GM06990 (cell line): Measurements from ENCODE around the gene A2M.

Experiments
- DNase-seq: peaks from one replicate; pipeline ENCODE4 v3.0.0-alpha.2; 2011; ENCODE audit not compliant: insufficient read length; ENCODE audit errors: extremely low read depth
- H3K27me3 ChIP-seq: replicated peaks from 2 replicates; pipeline ENCODE4 v1.6.0; 2011; ENCODE audit warnings: low read length; ENCODE audit not compliant: control insufficient read depth, insufficient read depth
- H3K36me3 ChIP-seq: 2 replicates; pipeline ENCODE4 v1.5.1; 2011; ENCODE audit warnings: low read length; ENCODE audit not compliant: control insufficient read depth, insufficient read depth
- H3K4me3 ChIP-seq: replicated peaks from 2 replicates; pipeline ENCODE4 v1.5.1; 2011; ENCODE audit warnings: low read depth, mild to moderate bottlenecking, control low read depth, low read length
- CTCF ChIP-seq: IDR thresholded peaks from 2 replicates; pipeline ENCODE4 v1.5.1; 2011; ENCODE audit warnings: low read length, control low read depth, mild to moderate bottlenecking, inconsistent platforms; ENCODE audit not compliant: insufficient read depth, poor library complexity, severe bottlenecking

A2M gene

DNA sequence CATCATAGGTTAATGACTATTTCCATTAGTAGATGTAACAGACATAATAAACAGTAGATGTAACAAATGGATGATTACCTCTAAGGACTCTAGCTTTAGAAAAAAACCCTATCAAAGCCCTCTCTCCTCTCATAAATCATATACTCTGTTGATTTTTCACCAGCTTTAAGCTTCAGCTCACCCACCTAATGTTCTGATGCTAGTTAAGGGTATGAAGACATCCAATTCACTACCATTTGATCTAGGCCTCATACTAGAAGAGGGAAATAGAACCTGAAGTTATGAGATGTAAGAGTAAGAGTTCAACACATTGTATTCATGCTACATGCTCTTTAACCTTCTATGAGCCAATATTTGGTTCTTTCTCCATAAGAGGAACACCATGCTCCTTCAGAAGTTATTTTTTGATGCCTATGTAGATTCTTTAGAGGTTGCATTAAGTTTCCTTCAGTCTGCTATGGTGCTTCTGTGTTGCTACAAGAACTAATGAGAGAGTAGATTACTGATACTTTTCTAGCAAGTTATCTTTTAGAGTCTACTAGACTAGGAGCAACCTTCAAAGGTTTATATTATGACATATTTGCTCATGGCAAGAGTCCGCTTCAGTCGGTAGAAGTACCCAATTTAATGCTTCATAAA is 16.0 kb downstream of the A2M start:
- no peak overlapping the region for H3K4me3 ChIP-seq
- TF ChIP-seq CTCF = no peak
- no peaks in the 10 kb centered on the region for H3K36me3 ChIP-seq
- no peaks in the 10 kb centered on the region for H3K27me3 ChIP-seq
- no peak for DNase-seq

DNA sequence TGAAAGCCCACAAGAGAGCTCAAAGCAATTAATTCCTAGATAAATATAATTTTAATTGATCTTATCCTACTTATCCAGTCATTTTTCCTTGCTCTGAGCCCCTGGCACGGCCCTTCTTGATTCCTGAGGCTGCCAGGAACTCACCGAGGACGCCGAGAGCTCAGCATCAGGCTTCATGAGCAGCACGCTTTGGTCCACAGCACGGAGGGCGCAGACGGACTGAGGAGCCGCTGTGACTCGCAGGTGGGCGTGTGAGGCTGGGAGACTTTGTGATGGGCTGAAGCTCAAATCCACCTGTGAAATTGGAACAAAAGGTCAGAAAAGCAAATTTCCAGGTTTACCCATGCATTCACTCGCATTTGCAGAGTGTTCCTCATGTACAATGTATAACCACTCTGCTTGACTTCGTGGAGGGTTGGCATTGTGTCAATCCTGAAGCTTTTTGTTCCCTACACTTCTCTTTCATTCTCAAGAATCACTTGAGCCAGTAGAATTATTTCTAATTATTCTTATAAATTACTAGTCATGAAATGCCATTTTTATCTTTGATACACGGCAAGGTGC is 17.2 kb downstream of the A2M start:
- Histone ChIP-seq H3K36me3 (no peaks in the 10 kb centered on the region), H3K4me3 (no peak overlapping the region), H3K27me3 (no peaks in the 10 kb centered on the region)
- TF ChIP-seq CTCF = no peak
- no peak for DNase-seq

DNA sequence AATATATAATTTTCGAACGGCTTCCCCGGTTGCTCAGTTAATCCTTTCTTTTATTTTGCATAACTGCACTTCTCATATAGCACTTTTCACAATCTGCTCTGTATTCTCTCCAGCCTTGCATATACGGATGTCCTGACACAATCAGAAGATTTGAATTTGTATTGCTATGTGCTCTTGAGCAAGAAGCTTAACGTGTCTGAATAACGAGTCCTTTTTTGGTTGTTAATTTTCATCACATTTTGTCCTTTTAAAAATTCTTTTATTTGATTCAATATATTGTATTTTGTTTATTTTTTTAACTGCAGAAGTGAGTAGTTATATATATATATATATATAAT is 17.6 kb downstream of the A2M start:
- Histone ChIP-seq H3K4me3 (no peak overlapping the region), H3K27me3 (no peaks in the 10 kb centered on the region), H3K36me3 (no peaks in the 10 kb centered on the region)
- DNase-seq = no peak
- TF ChIP-seq CTCF = no peak

GRCh38 chr12:9096563-9097176 is 19.0 kb downstream of the A2M start:
- Histone ChIP-seq H3K36me3 (no peaks in the 10 kb centered on the region), H3K4me3 (no peak overlapping the region), H3K27me3 (no peaks in the 10 kb centered on the region)
- no peak for TF ChIP-seq CTCF
- no peak for DNase-seq

- TF ChIP-seq CTCF = no peak
- no peak for DNase-seq
- H3K36me3 ChIP-seq = no peaks in the 10 kb centered on the region
- no peaks in the 10 kb centered on the region for H3K27me3 ChIP-seq
- no peak overlapping the region for H3K4me3 ChIP-seq
These were observed 20.4 kb downstream of the A2M start for GRCh38 chr12:9095322-9095721.
